Neuronal stem cell (in vitro differentiated cells): ENCODE measurements around the gene GSTCD.

ENCODE experiments used
- DNase-seq: peaks from one replicate; pipeline ENCODE4 v3.0.0-alpha.2; 2013; ENCODE audit warnings: low spot score
- H2AFZ ChIP-seq: one replicate; pipeline ENCODE4 v1.6.1; 2013; ENCODE audit warnings: mild to moderate bottlenecking, low read length, inconsistent platforms
- H2AK5ac ChIP-seq: 2 replicates; pipeline ENCODE4 v1.6.1; 2013; ENCODE audit warnings: low read depth, mild to moderate bottlenecking, inconsistent platforms, low read length, moderate library complexity, mixed read lengths
- H2BK120ac ChIP-seq: 2 replicates; pipeline ENCODE4 v1.6.1; 2013; ENCODE audit warnings: low read depth, mild to moderate bottlenecking, inconsistent platforms, low read length, moderate library complexity, mixed read lengths
- H2BK12ac ChIP-seq: one replicate; pipeline ENCODE4 v1.6.1; 2013; ENCODE audit warnings: low read length, inconsistent platforms
- H2BK15ac ChIP-seq: 2 replicates; pipeline ENCODE4 v1.6.1; 2013; ENCODE audit warnings: mild to moderate bottlenecking, low read length, inconsistent platforms, mixed read lengths
- H2BK5ac ChIP-seq: one replicate; pipeline ENCODE4 v1.6.1; 2013; ENCODE audit warnings: inconsistent platforms, mild to moderate bottlenecking, low read length, moderate library complexity
- H3K14ac ChIP-seq: one replicate; pipeline ENCODE4 v1.6.1; 2013; ENCODE audit warnings: low read length, inconsistent platforms
- H3K18ac ChIP-seq: 2 replicates; pipeline ENCODE4 v1.6.1; 2013; ENCODE audit warnings: low read length, inconsistent platforms
- H3K23ac ChIP-seq: 2 replicates; pipeline ENCODE4 v1.6.1; 2013; ENCODE audit warnings: low read depth, mild to moderate bottlenecking, mixed read lengths, low read length, inconsistent platforms; ENCODE audit not compliant: poor library complexity
- H3K27ac ChIP-seq: replicated peaks from 3 replicates; pipeline ENCODE4 v1.5.1; 2013; ENCODE audit warnings: low read length, inconsistent platforms
- H3K27me3 ChIP-seq, 3 experiments: 2 replicates each; pipeline ENCODE4 v1.6.1; 2013; ENCODE audit warnings: low read length in 3 of 3, mild to moderate bottlenecking in 2 of 3, inconsistent platforms in 1 of 3, low read depth in 1 of 3, mixed read lengths in 1 of 3, moderate library complexity in 1 of 3; ENCODE audit not compliant: control insufficient read depth in 3 of 3, insufficient read depth in 3 of 3
- H3K36me3 ChIP-seq, 2 donors: replicated peaks in 1 of 2; 2 replicates each; pipeline ENCODE4 v1.6.1; 2013; ENCODE audit warnings: low read length in 2 of 2; ENCODE audit not compliant: control insufficient read depth in 2 of 2, insufficient read depth in 2 of 2
- H3K4ac ChIP-seq: 2 replicates; pipeline ENCODE4 v1.6.1; 2013; ENCODE audit warnings: inconsistent platforms, mild to moderate bottlenecking, low read length, moderate library complexity
- H3K4me1 ChIP-seq, 2 donors: 1 replicate in 1 of 2; 2 replicates in 1 of 2; pipeline ENCODE4 v1.6.1; 2013; ENCODE audit warnings: low read length in 2 of 2, low read depth in 1 of 2; ENCODE audit not compliant: control insufficient read depth in 2 of 2, insufficient read depth in 1 of 2
- H3K4me2 ChIP-seq: one replicate; pipeline ENCODE4 v1.6.1; 2013; ENCODE audit warnings: mild to moderate bottlenecking, low read length, inconsistent platforms; ENCODE audit not compliant: insufficient read depth, poor library complexity, severe bottlenecking
- H3K4me3 ChIP-seq, 2 donors: 2 replicates each; pipeline ENCODE4 v1.5.1; 2013; ENCODE audit warnings: low read length in 2 of 2, mild to moderate bottlenecking in 2 of 2, inconsistent platforms in 1 of 2, moderate library complexity in 1 of 2
- H3K79me1 ChIP-seq: one replicate; pipeline ENCODE4 v1.6.1; 2013; ENCODE audit warnings: low read depth, mild to moderate bottlenecking, inconsistent platforms, low read length, moderate library complexity
- H3K9ac ChIP-seq: one replicate; pipeline ENCODE4 v1.6.1; 2013; ENCODE audit warnings: mild to moderate bottlenecking, low read depth, low read length, inconsistent platforms; ENCODE audit not compliant: poor library complexity
- H3K9me3 ChIP-seq, 2 donors: replicated peaks in 1 of 2; 2 replicates each; pipeline versions ENCODE3 to v1.6.1; 2013; ENCODE audit warnings: low read length in 2 of 2, mild to moderate bottlenecking in 2 of 2, inconsistent platforms in 1 of 2, low read depth in 1 of 2, mixed read lengths in 1 of 2, moderate library complexity in 1 of 2; ENCODE audit not compliant: control insufficient read depth in 2 of 2, insufficient read depth in 1 of 2
- H4K8ac ChIP-seq: one replicate; pipeline ENCODE4 v1.6.1; 2013; ENCODE audit warnings: low read depth, mild to moderate bottlenecking, inconsistent platforms, low read length, moderate library complexity
- H4K91ac ChIP-seq: one replicate; pipeline ENCODE4 v1.6.1; 2013; ENCODE audit warnings: low read length, low read depth, mild to moderate bottlenecking, inconsistent platforms; ENCODE audit not compliant: poor library complexity
- WGBS, 2 donors: extraction: QIAGEN DNeasy Blood & Tissue Kit; methylation state at CpG; one replicate each; pipeline ENCODE4 v1.1.7; 2013; ENCODE audit warnings: missing lambda C conversion rate in 2 of 2, mixed read lengths in 1 of 2; ENCODE audit not compliant: insufficient read length in 2 of 2, insufficient replicate concordance in 1 of 2; ENCODE audit errors: extremely low coverage in 2 of 2; 5-methylcytosine and 5-hydroxymethylcytosine counted together

Gene GSTCD

DNA sequence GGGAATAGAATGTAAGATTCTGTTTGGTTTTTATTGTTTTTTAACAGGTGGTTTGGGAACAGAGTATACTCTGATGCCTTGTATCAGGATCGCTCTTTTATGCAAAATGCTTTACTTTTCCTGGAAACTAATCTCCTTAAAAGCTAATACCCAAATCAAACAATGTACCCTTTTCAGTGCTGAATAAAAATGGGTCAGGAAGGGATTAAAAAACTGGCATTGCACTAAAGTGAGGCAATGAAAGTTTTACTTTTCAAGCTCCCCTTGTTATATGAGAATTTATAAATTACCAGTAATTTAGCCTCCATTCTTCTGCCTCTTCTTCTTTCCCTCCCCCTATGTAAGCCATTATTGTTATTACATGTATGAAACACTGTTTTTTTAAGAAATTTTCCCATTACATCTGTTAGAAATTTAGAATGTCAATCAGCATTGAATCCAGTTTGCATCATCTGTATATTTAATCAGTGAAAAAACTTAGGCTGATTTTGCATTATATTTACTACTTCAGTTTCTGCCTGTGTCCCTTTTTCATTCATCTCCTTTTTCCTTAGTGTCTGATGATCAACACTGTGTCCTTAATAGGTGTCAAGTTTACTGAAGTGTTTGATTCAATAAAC lies 97.0 kb downstream of the GSTCD start:
- H3K4ac ChIP-seq: no peak overlapping the region

DNA sequence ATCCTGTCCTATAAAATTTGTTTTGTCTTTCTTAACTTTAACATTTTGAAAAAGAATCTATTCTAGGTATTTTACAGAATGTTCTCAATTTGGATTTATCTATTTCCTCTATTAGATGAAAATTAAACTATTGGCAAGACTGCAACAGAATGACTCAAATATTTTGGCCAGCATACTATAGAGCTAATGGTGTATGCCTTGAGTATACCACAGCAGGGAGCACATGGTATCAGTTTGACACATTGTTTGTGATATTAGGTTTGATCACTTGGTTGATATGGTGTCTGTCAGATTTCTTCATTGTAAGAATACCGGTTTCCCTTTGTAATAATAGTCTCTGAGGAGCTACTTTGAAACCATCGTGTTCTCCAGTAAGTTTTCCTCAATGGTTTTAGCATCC lies 98.9 kb downstream of the GSTCD start:
- Histone ChIP-seq H2BK15ac (no peak overlapping the region), H4K8ac (no peak overlapping the region), H4K91ac (no peak overlapping the region), H3K36me3 (no peaks in the 10 kb centered on the region), H2AFZ (no peak overlapping the region), H2BK5ac (no peak overlapping the region), H3K9me3 (no peaks in the 10 kb centered on the region), H3K4me2 (no peak overlapping the region), H3K9ac (no peak overlapping the region), H2BK120ac (no peak overlapping the region), H2AK5ac (no peak overlapping the region), H3K27ac (no peak overlapping the region), H3K23ac (no peak overlapping the region), H3K18ac (no peak overlapping the region), H3K27me3 (no peaks in the 10 kb centered on the region), H3K4me1 (no peaks in the 10 kb centered on the region), H3K4me3 (no peak overlapping the region), H2BK12ac (no peak overlapping the region), H3K4ac (no peak overlapping the region), H3K14ac (no peak overlapping the region), H3K79me1 (no peaks in the 10 kb centered on the region)
- DNase-seq: no peak
- no CpG with 5 or more reads among the region's 2 CpGs for WGBS, 2 donors

More for the DNA sequence above, 97.0 kb downstream of the GSTCD start:
- Histone ChIP-seq H4K8ac (no peak overlapping the region), H2AFZ (no peak overlapping the region), H2BK120ac (no peak overlapping the region), H3K27me3 (no peaks in the 10 kb centered on the region), H3K36me3 (no peaks in the 10 kb centered on the region), H3K18ac (no peak overlapping the region), H3K4me1 (no peaks in the 10 kb centered on the region), H3K4me3 (no peak overlapping the region), H3K14ac (no peak overlapping the region), H4K91ac (no peak overlapping the region), H2AK5ac (no peak overlapping the region), H2BK15ac (no peak overlapping the region), H3K27ac (no peak overlapping the region), H3K9me3 (no peaks in the 10 kb centered on the region), H2BK5ac (no peak overlapping the region), H3K79me1 (no peaks in the 10 kb centered on the region), H3K4me2 (no peak overlapping the region), H3K9ac (no peak overlapping the region), H2BK12ac (no peak overlapping the region), H3K23ac (no peak overlapping the region)
- no peak for DNase-seq
- no CpG with 5 or more reads among the region's 1 CpG for WGBS, 2 donors

DNA sequence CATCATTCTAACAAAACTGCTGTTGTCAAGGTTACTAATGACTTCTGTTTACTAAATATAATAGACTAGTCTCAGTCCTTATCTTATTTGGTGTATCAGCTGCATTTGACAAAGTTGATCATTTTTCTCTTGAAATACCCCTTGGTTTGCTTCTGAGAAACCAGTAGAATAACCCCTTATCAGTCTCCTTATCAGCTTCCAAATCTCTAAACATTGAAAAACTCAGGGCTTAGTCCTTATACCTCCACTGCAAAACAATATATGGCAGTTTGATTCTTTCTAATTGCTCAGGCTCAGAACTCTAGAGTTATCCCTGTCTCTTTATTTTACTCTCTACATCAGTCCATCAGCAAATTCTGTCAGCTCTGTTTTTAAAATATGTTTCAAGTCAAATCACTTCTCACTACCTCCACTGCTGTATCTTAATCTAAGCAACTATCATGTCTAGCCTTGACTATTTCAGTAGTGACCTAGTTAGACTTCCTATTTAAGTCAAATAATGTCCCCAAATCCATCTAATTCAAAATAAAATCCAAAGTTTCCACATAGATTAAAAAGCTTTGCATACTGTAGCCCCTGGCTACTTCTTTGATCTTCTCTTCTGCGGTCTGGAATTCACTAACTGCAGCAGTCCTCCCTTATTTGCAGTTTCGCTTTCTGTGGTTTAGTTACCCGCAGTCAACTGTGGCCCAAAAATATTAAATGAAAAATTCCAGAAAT lies 99.6 kb downstream of the GSTCD start:
- H2BK5ac ChIP-seq: no peak overlapping the region
- no peak overlapping the region for H3K4ac ChIP-seq
- DNase-seq: no peak
- H3K4me1 ChIP-seq: no peaks in the 10 kb centered on the region
- no peaks in the 10 kb centered on the region for H3K79me1 ChIP-seq
- no peak overlapping the region for H2BK15ac ChIP-seq
- no peak overlapping the region for H3K27ac ChIP-seq
- no peak overlapping the region for H3K23ac ChIP-seq
- H3K18ac ChIP-seq: no peak overlapping the region
- no peak overlapping the region for H3K9ac ChIP-seq
- H3K36me3 ChIP-seq: no peaks in the 10 kb centered on the region
- H3K4me3 ChIP-seq: no peak overlapping the region
- WGBS, 2 donors: no CpG with 5 or more reads among the region's 3 CpGs
- no peak overlapping the region for H4K8ac ChIP-seq
- no peaks in the 10 kb centered on the region for H3K27me3 ChIP-seq
- no peak overlapping the region for H2AFZ ChIP-seq
- H3K4me2 ChIP-seq: no peak overlapping the region
- no peak overlapping the region for H2AK5ac ChIP-seq
- H2BK12ac ChIP-seq: no peak overlapping the region
- H3K14ac ChIP-seq: no peak overlapping the region
- no peaks in the 10 kb centered on the region for H3K9me3 ChIP-seq
- H2BK120ac ChIP-seq: no peak overlapping the region
- H4K91ac ChIP-seq: no peak overlapping the region

DNA sequence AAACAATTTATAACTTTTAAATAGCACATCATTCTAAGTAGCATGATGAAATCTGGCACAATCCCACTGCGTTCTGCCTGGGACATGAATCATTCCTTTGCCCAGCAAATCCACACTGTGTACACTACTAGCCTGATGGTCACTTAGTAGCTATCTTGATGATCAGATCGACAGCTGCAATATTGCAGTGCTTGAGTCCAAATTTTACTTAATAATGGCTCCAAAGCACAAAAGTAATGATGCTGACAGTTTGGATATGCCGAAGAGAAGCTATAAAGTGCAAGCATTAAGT lies 100.1 kb downstream of the GSTCD start:
- no peaks in the 10 kb centered on the region for H3K9me3 ChIP-seq
- no peak overlapping the region for H3K23ac ChIP-seq
- no peaks in the 10 kb centered on the region for H3K27me3 ChIP-seq
- H2AFZ ChIP-seq: no peak overlapping the region
- no peak overlapping the region for H3K9ac ChIP-seq
- no peak overlapping the region for H2BK12ac ChIP-seq
- H3K79me1 ChIP-seq: no peaks in the 10 kb centered on the region
- no peak overlapping the region for H2AK5ac ChIP-seq
- H3K14ac ChIP-seq: no peak overlapping the region
- H3K4me2 ChIP-seq: no peak overlapping the region
- no peaks in the 10 kb centered on the region for H3K36me3 ChIP-seq
- no peak for DNase-seq
- H2BK5ac ChIP-seq: no peak overlapping the region
- H3K27ac ChIP-seq: no peak overlapping the region
- no peak overlapping the region for H4K8ac ChIP-seq
- no peak overlapping the region for H2BK120ac ChIP-seq
- WGBS, 2 donors: no CpG with 5 or more reads among the region's 3 CpGs
- no peak overlapping the region for H3K4me3 ChIP-seq
- no peak overlapping the region for H4K91ac ChIP-seq
- H3K4ac ChIP-seq: no peak overlapping the region
- H3K4me1 ChIP-seq: no peaks in the 10 kb centered on the region
- H2BK15ac ChIP-seq: no peak overlapping the region
- H3K18ac ChIP-seq: no peak overlapping the region
